HCEC 1CT (cell line): ENCODE data around the gene CADM3.

ENCODE experiments used
- DNase-seq: peaks from one replicate; pipeline ENCODE4 v3.0.0-alpha.2; 2017

CADM3 gene

DNA sequence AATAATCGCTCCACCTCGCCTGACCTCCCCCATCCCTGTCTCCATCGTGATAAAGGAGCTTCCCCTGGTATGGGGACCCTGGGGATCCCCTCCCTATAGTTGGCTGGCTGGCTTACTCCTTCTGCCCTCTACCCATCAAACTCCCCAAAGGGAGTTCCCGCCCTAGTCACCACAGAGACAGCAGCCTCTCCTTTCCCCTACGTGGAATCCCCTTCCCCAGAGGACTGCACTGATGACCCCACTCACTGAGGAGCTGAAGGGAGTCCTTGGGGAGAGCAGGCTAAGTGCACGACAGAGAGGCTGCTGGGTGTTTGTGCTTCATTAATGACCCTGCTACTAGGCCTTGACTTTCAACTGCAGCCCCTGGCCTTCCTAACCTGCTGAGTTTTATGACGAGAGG lies 1.9 kb downstream of the CADM3 start:
- no peak for DNase-seq

DNA sequence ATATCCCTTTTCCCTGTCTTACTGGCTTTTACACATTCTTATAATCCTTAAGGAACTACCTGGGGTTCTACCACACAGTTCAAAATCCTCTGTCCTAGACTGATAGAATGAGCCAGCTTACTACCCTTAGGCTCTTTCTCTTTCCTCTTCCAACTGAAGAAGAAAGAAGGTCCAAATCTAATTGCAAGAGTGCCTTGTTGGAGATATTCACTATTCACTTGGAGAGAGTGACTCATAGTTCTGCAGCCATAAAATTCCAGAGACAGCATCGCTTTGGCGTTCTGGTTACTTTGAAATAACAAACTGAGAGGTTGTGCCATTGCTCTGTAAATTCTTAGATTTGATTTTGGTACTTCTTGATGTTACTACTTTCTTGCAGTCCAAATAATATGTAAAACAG lies 4.2 kb downstream of the CADM3 start:
- DNase-seq = no peak

DNA sequence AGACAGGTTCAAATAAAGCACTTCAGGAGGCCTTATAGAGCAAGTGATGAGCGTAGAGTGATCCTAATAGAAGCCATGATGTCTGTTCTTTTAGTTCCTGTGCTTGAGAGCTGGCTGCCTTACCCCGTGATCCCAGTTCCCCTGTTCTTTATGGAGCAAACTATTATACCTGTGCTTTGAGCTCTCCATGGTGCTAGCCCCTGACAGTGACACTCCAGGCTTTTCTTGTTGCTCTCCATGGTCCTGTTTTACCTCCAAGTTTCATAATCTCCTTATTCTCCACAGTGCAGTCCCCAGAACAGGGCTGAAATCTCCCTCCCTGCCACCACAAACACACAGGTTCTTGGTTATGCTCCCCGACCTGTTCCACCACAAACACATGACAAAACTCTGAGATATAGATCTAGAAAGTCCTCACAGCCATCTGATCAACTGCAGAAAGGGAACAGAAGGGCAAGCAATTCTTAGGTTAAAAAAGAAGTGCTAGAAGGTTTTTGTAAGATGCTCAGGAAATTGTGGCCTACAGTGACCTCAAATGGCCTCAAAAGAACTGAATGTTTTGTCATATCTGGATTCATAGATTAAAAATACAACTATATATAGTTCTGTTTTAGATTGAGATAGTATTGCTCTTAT lies 6.0 kb downstream of the CADM3 start:
- peak; percentile 60 for DNase-seq

DNA sequence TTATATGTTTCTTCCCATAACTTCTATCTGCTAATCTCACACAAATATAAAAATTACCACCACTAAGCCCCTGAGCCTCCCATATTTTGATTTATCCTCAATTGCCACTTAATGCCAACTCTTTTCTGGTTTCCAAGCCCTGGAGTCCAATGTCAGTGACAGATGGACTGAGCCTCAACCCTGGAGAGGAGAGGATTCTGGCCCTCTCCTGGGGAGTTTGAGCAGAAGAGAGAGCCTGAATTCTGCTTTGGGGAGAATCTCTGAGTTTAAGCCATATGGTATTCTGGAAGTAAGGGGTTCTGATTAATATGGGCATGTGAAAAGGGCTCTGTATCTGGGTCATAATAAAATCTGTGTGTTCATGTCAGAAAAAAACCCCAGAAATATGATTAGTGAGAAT lies 8.5 kb downstream of the CADM3 start:
- no peak for DNase-seq

DNA sequence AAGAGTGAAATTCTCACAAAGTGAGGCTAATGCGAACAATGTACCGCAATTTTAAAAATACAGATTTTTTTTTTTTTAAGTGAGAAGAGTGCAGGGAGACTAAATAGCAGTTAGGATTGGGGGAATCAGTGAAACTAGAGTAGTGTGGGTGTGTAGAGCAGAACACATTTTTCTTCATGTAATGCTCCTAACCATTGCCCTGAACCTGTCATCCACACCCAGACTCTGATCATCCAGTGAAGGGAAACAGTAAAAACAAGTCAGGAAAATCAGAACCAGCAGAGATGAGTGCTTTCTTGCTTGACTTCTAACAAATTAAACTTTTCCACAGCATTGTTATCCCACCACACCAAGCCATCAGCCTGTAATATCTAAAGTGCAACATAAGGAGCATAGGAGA lies 9.1 kb downstream of the CADM3 start:
- DNase-seq = no peak

DNA sequence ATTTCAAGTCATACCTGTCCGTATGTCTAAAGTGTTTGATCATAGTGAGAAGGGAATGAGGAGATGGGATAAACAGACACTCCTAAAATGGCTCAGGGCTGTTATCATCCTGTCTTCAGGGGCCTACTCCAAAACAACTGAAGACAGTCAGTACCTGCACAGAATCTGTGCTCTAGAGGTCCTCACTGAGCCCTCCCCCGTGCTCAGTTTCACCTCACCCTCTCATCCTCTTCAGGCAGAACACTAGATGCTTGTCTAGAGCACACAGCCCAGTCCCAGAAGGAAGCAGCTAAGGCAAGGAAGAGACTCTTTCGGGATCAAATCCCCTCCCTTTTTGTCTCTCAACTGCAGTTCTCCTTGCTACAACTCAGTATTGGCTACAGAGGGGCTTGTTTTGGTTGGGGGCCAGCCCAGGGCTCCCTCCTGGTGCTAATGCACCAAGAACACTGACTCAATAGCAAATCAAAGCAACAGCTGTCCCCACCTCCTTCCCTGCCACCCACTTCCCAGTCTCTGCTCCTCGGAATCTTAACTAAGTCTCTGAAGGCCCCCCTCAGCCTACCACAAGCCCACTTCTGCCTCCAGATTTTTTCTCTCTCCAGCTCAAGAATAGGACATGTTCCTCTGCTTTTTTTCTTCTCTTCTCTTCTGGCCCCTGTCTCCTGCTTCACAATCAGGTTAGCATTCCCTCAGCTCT lies 10.1 kb downstream of the CADM3 start:
- DNase-seq = no peak

DNA sequence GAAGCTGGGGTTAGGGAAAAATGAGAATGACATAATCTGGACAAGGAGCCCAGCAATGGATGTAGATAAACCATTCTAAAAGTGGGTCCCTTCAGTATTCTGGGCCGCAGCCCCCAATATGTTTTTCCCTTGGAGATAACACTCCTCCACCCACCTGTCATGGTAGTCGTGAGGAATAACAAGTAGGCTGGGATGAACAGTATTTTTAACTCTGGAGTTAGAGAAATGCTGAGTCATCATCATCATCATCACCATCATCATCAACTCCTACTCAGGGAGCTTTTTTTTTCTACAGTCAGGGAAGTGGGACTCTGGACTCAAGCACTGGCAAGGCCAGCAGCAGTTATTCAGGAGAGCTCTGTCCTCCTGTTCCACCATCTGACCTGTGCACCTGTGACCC lies 12.8 kb downstream of the CADM3 start:
- no peak for DNase-seq

DNA sequence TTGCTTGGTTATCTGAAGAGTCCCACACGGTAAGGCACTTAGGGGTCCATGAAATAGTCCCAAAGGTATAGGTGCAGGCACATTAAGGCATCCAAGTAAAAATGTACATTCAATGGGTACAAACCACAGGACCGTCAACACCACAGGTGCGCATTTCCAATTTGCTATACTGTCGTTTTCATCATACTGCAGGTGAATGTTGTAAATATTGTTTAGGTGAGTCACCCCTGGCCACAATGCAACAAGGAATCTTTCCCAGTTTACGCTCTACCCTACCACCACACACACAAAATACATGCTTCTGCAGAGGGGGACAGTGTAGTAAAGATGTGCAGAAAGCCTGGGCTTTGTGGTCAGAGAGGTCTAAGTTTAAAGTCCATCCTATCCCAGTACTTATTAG lies 13.7 kb downstream of the CADM3 start:
- no peak for DNase-seq

DNA sequence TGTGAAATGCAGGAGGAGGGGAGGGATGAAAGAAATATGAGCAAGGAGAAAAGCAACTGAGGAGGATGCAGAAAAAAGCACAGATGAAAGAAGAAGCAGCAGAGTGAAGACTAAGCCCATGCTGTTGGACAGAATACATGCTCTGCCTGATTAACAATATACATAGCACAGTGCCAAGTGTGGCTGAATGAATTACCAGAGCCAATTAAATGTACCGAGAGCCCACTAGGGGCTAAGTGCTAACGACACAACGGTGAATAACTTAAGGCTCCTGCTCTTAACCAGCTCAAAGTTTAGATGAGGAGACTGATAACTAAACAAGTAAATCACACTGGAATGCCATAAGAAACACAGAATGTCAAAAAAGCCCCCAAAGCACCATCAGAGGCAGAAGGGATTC lies 15.6 kb downstream of the CADM3 start:
- DNase-seq = no peak

DNA sequence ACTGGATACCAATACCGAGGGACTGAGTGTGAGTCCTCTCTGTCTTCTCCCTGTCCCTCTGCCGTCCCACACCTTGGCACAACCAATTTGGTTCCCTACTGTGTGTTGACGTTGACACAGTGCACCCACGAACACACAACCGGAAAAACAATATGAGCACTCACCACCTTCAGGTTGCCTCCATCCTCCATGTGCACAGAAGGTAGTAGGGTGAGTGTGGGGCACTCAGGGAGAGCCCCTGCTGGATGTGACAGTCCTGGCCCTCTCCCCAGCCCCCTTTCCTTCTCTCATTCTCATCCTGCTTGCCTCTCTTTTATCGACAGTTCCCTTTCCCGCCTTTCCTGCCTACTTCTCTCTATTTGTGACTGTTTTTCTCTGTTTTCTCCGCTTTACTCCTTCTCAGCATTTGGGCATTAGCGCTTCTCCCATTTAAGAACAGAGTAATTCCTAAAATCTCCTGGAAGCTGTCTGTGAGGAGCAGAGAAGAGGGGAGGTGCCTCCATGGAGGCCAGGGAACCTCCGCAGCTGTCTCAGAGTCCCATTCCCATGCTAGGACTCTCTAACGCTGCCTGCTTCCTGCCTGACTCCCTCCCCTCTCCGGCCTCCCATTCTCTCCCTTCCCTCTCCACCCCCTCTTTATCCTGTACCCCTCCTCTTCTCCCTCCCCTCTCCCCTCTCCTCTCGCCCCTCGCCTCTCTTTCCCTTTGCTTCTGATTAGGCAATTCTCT lies 16.4 kb downstream of the CADM3 start:
- no peak for DNase-seq

DNA sequence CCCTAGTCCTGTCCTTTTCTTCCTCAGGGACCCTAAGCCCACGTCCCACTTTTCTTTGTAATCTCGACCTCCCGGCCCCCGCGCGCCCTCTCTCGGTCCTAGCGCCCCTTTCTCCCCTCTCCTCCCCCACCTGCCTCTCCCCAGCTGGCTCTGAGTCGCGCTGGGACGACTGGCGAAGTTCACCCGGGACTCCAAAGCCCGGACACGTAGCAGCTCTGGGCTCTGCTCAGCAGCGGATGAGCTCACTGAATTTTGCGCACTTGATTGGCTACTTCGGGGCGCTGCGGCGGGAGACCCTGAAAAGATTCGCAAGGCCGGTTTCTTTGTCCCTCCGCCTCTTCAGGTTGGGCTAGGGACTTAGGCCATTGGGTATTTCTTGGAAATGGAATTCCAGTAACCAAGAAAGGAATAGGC lies 17.0 kb downstream of the CADM3 start:
- DNase-seq = peak; percentile 13

DNA sequence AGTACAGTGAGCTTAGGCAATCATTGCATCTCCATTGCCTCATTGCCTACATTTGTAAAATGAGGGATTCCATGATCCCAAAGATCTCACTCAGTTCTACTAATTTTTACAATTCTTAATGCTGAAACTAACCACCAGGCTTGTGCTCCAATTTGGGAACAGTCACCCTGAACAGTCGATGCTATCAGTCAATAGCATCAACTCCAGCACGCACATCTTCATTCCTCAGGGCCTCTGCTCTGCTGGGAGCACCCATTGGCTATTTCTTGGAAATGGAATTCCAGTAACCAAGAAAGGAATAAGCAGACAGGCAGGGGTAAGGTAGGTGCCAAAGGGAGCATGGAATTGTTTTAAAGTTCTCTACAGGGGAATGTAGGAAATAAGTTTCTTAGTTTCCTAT lies 19.0 kb downstream of the CADM3 start:
- no peak for DNase-seq

DNA sequence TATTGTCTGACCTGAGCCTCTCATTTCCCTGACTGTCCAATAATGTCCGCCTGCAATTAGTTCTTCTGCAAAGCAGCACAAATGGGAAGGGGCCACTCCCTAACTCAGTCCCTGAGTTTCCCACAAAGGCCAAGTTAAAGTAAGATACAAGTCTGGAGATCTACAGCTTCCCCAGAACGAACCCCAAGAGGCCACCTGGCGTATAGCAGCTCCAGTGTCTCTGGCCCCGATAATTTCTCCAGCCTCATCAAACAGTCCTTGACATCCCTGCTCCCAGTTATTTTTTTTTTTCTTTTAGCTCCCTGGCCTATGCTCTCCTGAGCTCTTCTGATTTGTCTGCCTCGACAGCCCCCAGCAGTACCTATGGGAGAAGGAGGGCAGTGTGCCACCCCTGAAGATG lies 25.1 kb downstream of the CADM3 start:
- no peak for DNase-seq

DNA sequence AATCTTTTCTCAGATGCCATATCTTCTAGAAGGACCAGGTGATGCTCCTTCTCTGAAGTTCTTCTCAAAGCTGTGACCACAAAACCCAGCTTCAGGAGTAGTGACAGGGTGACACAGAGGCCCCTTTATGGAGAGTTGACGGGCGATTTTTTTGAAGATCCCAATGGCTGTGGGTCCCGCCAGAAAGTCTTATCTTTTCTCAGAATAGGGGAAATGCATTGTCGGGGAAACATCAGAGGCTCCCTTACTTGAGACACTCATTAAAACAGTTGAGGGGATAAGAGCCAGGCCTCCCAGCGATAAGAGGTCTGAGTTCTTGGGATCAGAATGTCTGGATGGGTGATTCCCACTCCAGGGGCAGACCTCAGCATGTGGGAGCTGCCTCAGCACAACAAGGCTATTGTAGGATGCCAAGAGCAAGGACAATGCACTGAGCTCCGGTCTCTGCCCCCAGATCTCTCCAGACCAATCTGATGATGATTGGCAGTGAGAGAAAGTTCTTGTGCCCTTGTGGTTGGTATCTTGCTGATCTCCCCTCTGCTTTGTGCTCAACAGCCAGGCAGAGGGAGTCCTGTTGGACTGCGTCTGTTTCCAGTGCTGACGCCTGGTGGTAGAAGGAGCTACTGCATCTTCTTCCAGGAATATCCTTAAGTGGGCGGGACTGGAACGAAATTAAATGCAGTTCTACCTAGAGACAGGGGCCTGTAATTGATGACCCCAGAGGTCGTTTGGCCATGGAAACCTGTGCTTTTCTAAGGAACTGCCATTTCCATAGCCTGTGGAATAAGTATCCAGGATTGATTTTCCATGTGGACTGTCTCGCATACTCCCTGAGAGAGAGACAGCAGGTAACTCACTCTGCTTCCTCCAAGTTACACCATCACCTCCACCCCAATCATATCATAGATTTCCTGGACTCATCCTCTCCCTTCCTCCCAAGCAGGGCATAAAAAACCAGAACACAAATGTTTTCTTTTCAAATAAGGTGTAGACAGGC lies 26.4 kb downstream of the CADM3 start:
- DNase-seq = peak; percentile 59

DNA sequence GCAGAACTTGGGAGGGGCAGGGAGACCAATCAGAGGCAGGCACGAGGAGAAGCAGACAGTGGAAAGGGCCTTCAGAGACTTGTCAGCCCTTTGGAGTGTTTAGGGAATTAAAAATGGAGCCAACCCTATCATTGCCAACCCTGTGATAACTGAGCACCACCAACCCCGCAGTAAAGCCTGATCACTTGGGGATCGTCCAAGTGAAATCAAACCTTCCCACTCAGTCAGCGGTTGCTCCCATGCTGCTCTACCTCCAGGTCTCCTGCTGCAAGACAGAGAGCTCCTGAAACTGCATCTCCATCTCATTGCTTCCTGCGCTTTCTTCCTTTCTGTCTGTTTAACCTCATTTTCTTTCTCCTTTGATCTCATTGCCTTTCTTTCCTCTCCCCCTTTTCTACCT lies 28.5 kb downstream of the CADM3 start:
- DNase-seq = no peak

DNA sequence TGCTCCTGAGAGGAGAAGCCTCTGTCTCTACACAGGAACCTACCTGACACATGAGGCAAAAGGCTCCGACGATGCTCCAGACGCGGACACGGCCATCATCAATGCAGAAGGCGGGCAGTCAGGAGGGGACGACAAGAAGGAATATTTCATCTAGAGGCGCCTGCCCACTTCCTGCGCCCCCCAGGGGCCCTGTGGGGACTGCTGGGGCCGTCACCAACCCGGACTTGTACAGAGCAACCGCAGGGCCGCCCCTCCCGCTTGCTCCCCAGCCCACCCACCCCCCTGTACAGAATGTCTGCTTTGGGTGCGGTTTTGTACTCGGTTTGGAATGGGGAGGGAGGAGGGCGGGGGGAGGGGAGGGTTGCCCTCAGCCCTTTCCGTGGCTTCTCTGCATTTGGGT lies 29.4 kb downstream of the CADM3 start:
- DNase-seq = no peak

DNA sequence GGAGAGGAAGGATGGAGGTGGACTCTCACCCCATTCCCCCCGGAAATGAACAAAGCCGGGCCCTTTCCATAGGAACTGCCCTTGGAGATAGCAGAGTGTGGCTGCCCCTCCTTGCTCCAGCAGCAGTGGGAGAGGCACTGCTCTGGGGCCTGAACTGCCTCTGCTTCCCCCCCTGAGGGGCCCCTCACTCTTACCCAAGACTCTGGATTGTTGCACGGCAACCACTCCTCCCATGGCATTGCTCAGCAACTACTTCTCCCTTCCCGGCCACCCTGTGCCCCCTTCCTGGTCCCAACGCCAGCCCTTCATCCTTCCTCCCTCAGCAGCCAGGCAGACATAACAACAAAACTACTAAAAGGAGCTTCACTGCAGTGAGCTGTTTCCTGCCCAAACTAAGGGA lies 30.2 kb downstream of the CADM3 start:
- no peak for DNase-seq

DNA sequence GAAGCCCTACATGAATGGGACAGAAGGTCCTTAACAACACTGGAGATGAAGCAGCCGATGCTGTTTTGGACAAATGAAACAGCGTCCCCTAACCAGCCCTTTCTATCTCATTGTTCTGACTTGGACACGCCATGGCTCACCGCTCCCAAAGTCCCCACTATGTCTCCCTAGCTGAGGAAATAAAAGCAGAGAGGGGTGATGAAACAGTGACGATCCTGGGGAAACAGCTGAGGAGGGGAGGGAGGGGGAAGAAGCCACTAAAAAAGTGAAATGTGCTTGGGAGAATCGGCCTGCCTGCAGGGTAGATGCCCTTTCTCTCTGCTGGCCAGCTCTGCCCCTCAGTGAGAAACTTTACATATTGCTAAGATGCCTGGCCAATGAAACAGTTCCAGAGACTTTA lies 32.2 kb downstream of the CADM3 start:
- no peak for DNase-seq

DNA sequence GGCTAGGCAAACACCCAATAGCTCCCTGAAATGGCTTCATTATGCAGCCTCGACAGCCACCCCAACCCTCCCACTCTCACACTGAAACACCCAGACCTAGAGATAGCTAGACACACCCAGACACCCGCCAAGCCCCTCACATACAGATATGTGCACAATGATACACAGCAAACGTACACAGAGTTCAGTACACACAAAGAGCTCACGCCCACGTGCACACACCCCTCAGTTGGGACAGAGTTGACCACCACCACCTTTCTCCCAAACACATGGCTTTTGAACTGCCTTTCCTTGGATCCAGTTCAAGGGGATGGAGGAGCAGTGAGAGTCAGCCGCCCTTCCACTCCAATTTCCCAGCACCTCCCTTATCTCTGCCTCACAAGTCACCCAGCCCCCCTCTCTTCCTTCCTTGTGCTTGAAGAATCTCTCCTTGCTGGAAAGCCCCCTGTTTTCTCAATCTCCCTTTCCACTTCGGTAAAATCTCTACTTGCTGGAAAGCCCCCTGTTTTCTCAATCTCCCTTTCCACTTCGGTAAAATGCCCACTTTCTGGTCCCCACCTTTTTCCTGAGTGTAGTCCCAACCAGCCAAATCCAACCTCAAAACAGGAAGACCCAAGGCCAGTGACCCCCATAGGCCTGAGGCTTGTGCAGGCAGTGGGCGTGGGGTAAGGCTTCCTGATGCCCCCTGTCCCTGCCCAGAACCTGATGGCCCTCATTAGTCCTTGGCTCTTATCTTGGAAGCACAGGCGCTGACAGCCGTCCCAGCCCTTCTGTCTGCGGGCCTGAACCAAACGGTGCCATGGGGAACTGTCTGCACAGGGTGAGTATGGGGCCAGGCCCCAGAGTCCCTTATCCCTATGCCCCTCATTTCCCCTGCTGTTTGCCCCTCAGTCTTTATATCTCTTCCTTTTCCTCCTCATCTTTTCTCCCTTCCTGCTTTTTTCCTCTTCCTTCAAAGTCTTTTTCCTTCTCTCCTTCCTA lies 33.0 kb downstream of the CADM3 start, which contains the start of gene ACKR1:
TSS of gene ACKR1 (plus strand) at position 715 of the 981 bp plus-strand sequence. CDS start at position 800, 85 bp downstream.
- DNase-seq = no peak

DNA sequence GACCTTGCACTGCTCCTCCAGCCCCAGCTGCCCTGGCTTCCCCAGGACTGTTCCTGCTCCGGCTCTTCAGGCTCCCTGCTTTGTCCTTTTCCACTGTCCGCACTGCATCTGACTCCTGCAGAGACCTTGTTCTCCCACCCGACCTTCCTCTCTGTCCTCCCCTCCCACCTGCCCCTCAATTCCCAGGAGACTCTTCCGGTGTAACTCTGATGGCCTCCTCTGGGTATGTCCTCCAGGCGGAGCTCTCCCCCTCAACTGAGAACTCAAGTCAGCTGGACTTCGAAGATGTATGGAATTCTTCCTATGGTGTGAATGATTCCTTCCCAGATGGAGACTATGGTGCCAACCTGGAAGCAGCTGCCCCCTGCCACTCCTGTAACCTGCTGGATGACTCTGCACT lies 33.8 kb downstream of the CADM3 start:
- DNase-seq = no peak

DNA sequence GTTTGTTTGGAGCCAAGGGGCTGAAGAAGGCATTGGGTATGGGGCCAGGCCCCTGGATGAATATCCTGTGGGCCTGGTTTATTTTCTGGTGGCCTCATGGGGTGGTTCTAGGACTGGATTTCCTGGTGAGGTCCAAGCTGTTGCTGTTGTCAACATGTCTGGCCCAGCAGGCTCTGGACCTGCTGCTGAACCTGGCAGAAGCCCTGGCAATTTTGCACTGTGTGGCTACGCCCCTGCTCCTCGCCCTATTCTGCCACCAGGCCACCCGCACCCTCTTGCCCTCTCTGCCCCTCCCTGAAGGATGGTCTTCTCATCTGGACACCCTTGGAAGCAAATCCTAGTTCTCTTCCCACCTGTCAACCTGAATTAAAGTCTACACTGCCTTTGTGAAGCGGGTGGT lies 34.7 kb downstream of the CADM3 start:
- no peak for DNase-seq

DNA sequence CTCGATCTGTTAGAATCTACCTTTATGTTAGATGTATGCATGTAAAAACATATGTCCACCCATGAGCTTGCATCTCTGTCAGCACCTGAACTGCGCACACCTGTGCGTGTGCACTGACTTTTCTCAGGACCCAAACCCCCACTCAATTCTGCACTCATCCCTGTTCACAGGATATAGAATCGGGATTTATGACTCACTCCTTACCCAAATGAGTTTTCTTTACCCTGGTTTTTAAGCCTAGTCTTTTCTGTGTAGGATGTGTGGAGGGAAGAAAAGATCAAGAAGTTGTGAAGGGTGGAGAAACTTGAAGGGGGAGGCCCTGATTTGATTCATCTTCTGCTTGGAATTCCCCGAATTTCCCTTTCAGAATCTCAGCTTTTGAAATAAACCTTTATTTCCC lies 35.7 kb downstream of the CADM3 start:
- no peak for DNase-seq
